ENCODE results near the gene CST4. TPM values are rescaled to one million over a fixed set of nuclear protein-coding genes. Genes with fewer than 3 reads are reported as not detected.

The CST4 gene
- total and polyA plus RNA-seq, 2 donors (not counting 3 experiments of a cell fraction or from before 2014, with no cell fraction given) = not detected

GRCh38 chr20:23653400-23653938 is 35.4 kb downstream of the CST4 start:
- Histone ChIP-seq H2AFZ (ENCODE audit: low read depth, low read length) (no peak overlapping the region), H3K4me3 (replicated peaks in 1 of 3; ENCODE audit: insufficient read depth in 1 of 3, low read depth in 1 of 3, low read length in 3 of 3) (no peak overlapping the region), H3K4me1 (ENCODE audit: control insufficient read depth, extremely low read depth, insufficient read depth, low read length) (peaks cover 8% of the 10 kb centered on the region), H4K20me1 (replicated peaks; ENCODE audit: control insufficient read depth, extremely low read depth, insufficient read depth, low read length) (no peaks in the 10 kb centered on the region), H3K27ac (ENCODE audit: insufficient read depth, low read depth, low read length) (no peak overlapping the region), H3K9me1 (replicated peaks; ENCODE audit: control insufficient read depth, extremely low read depth, insufficient read depth, low read length) (no peaks in the 10 kb centered on the region), H3K4me2 (ENCODE audit: insufficient read depth, low read length) (no peak overlapping the region), H3K27me3 (ENCODE audit: control insufficient read depth in 2 of 2, insufficient read depth in 2 of 2, low read length in 2 of 2) (no peaks in the 10 kb centered on the region), H3K9ac (replicated peaks; ENCODE audit: extremely low read depth, insufficient read depth, low read length) (no peak overlapping the region), H3K36me3 (ENCODE audit: control insufficient read depth in 2 of 2, extremely low read depth in 1 of 2, insufficient read depth in 2 of 2, low read length in 2 of 2) (no peaks in the 10 kb centered on the region), H3K9me3 (replicated peaks; ENCODE audit: control insufficient read depth, insufficient read depth, low read length) (no peaks in the 10 kb centered on the region), H3K79me2 (ENCODE audit: control insufficient read depth, insufficient read depth, low read length) (no peaks in the 10 kb centered on the region)
- TF ChIP-seq POLR2A (IDR thresholded peaks at IDR 0.05; ENCODE audit: low read depth, low read length) (no peak), POLR2AphosphoS5 (IDR thresholded peaks at IDR 0.05; ENCODE audit: insufficient read depth, low read depth, low read length) (no peak), JUN (IDR thresholded peaks at IDR 0.05; ENCODE audit: borderline replicate concordance, insufficient read depth, insufficient read length, low read depth) (no peak), FOS (IDR thresholded peaks at IDR 0.05; ENCODE audit: borderline replicate concordance, insufficient read depth, low read length) (no peak)
- TF ChIP-seq, protein P1, sequence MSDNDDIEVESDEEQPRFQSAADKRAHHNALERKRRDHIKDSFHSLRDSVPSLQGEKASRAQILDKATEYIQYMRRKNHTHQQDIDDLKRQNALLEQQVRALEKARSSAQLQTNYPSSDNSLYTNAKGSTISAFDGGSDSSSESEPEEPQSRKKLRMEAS (IDR thresholded peaks at IDR 0.05; ENCODE audit: insufficient read depth, insufficient read length) = no peak
- FAIRE-seq (no peak), DNase-seq (ENCODE audit: low read depth, low spot score) (no peak)
- no TSS peak for BruUV-seq (replicated peaks)
- CTCF ChIA-PET = interaction anchor here (0.7 to 1.6 kb wide), 2 partner anchors 12 to 67 kb away, joined by 3 read pairs; no protein-coding TSS in a partner anchor
- dilution Hi-C loops (cut with MboI; ENCODE audit: extremely low pct_ligation_motif_present, low sequenced_read_pairs) (no loop called here), intact Hi-C loops (cut with micrococcal nuclease) (no loop called here)
- POLR2A ChIA-PET = no interaction called here

GRCh38 chr20:23652926-23653325 is 35.9 kb downstream of the CST4 start:
- Histone ChIP-seq H3K4me1 (ENCODE audit: control insufficient read depth, extremely low read depth, insufficient read depth, low read length) (peaks cover 2% of the 10 kb centered on the region), H3K4me3 (replicated peaks in 1 of 3; ENCODE audit: insufficient read depth in 1 of 3, low read depth in 1 of 3, low read length in 3 of 3) (no peak overlapping the region), H4K20me1 (replicated peaks; ENCODE audit: control insufficient read depth, extremely low read depth, insufficient read depth, low read length) (no peaks in the 10 kb centered on the region), H3K36me3 (ENCODE audit: control insufficient read depth in 2 of 2, extremely low read depth in 1 of 2, insufficient read depth in 2 of 2, low read length in 2 of 2) (no peaks in the 10 kb centered on the region), H3K27ac (ENCODE audit: insufficient read depth, low read depth, low read length) (no peak overlapping the region), H3K79me2 (ENCODE audit: control insufficient read depth, insufficient read depth, low read length) (no peaks in the 10 kb centered on the region), H3K9me1 (replicated peaks; ENCODE audit: control insufficient read depth, extremely low read depth, insufficient read depth, low read length) (no peaks in the 10 kb centered on the region), H3K9me3 (replicated peaks; ENCODE audit: control insufficient read depth, insufficient read depth, low read length) (no peaks in the 10 kb centered on the region), H3K4me2 (ENCODE audit: insufficient read depth, low read length) (no peak overlapping the region), H2AFZ (ENCODE audit: low read depth, low read length) (no peak overlapping the region), H3K27me3 (ENCODE audit: control insufficient read depth in 2 of 2, insufficient read depth in 2 of 2, low read length in 2 of 2) (no peaks in the 10 kb centered on the region), H3K9ac (replicated peaks; ENCODE audit: extremely low read depth, insufficient read depth, low read length) (no peak overlapping the region)
- ChIA-PET CTCF (interaction anchor here (0.7 kb wide), 1 partner anchor 68 kb away, joined by 3 read pairs; no protein-coding TSS in a partner anchor), POLR2A (no interaction called here)
- TF ChIP-seq GATA2 (IDR thresholded peaks at IDR 0.05; ENCODE audit: insufficient read depth, insufficient read length, low read depth, low read length) (no peak), MYC (IDR thresholded peaks at IDR 0.05; ENCODE audit: low read depth, low read length) (no peak), POLR2A (IDR thresholded peaks at IDR 0.05; ENCODE audit: low read depth, low read length) (no peak), FOS (IDR thresholded peaks at IDR 0.05; ENCODE audit: borderline replicate concordance, insufficient read depth, low read length) (no peak), JUN (IDR thresholded peaks at IDR 0.05; ENCODE audit: borderline replicate concordance, insufficient read depth, insufficient read length, low read depth) (no peak), EZH2 (IDR thresholded peaks at IDR 0.05; ENCODE audit: borderline replicate concordance, low read depth, low read length, severe bottlenecking) (no peak), POLR2AphosphoS5 (IDR thresholded peaks at IDR 0.05; ENCODE audit: insufficient read depth, low read depth, low read length) (no peak)
- TF ChIP-seq, protein P1 (IDR thresholded peaks at IDR 0.05; ENCODE audit: insufficient read depth, insufficient read length) = no peak
- TF ChIP-seq, protein P2, sequence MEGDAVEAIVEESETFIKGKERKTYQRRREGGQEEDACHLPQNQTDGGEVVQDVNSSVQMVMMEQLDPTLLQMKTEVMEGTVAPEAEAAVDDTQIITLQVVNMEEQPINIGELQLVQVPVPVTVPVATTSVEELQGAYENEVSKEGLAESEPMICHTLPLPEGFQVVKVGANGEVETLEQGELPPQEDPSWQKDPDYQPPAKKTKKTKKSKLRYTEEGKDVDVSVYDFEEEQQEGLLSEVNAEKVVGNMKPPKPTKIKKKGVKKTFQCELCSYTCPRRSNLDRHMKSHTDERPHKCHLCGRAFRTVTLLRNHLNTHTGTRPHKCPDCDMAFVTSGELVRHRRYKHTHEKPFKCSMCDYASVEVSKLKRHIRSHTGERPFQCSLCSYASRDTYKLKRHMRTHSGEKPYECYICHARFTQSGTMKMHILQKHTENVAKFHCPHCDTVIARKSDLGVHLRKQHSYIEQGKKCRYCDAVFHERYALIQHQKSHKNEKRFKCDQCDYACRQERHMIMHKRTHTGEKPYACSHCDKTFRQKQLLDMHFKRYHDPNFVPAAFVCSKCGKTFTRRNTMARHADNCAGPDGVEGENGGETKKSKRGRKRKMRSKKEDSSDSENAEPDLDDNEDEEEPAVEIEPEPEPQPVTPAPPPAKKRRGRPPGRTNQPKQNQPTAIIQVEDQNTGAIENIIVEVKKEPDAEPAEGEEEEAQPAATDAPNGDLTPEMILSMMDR (IDR thresholded peaks at IDR 0.05; ENCODE audit: extremely low read depth in 1 of 2, insufficient read depth in 1 of 2, low read depth in 1 of 2, low read length in 2 of 2) = no peak
- intact Hi-C loops (cut with micrococcal nuclease) = no loop called here
- BruUV-seq (replicated peaks) = no TSS peak
- DNase-seq (ENCODE audit: low read depth, low spot score) (no peak), FAIRE-seq (no peak)
- dilution Hi-C loops (cut with MboI; ENCODE audit: extremely low pct_ligation_motif_present, low sequenced_read_pairs) = no loop called here
